ENCODE data around the gene HOXA3. TPM values are rescaled to one million over a fixed set of nuclear protein-coding genes. Genes with fewer than 3 reads are reported as not detected.

Gene HOXA3
- total RNA-seq, 1 donor from 2014 or later, result not detected

DNA sequence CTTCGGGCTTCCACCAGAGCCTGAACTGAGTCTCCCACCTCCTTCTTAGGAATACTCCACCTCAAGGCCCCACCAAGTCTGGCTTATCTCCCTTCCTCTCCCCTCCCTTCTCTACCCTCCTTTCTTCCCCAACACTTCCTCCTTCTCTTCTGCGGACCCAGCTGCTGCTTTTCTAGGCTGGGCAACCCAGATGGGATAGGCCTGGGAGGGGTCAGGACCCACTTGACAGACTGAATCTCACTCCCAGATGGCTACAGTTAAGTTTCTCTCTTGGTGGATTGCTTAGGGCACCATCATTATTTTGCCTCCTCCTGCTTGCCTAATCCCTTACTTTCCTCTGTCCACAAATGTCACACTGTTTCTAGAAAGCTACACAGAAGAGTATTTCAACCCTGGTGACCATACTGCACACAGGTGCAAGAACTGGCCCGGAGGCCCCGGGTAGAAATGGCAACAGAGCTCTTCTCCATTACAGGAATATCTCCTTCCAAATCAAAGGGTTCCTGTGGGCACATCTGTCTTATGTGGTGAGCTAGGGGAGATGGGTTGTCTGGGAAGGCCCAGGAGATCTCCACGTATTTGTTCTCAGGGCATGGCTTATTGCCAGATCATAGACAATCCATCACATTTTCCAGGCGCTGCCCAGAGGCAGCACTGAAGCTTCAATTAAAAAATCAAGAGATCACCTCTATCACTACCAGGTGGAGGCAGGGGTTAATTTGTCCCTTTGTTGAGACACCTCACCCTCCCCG is 37.8 kb upstream of the HOXA3 start:
- FAIRE-seq (no peak), DNase-seq (ENCODE audit: low spot score in 2 of 2) (no peak)

DNA sequence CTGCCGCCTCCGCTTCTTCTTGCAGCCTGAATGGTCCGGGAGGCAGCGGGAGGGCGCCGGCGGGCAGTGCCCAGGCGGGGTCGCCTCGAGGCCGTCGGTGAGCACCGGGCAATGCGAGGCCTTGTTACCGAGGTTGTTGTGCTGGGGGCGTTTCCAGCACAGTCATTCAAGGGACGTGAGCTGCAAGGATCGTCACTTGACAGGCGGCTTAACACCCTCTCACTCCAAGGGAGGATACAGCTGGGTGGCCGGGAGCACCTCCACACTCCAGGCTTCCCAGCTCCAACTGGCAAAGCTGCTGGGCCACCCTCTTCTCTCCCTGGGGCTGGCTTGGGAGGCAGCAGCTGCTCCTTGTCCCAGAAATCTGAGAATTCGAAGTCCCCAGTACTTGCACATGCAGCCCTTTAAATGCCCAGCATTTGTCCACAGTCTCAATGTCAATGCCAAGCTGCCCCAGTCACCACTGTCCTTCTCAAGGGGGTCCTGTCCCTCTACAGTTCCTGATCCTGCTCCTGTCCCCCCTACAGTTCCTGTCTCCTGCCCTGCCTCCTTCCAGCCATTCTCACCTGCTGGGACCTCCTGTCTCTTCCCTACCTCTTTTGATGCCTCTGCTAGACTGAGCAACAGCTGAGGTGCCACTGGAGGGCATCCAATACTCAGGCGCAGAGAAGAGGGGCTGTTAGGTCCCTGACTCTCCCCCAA is 37.1 kb upstream of the HOXA3 start:
- DNase-seq (ENCODE audit: low spot score in 2 of 2) (no peak), FAIRE-seq (no peak)

DNA sequence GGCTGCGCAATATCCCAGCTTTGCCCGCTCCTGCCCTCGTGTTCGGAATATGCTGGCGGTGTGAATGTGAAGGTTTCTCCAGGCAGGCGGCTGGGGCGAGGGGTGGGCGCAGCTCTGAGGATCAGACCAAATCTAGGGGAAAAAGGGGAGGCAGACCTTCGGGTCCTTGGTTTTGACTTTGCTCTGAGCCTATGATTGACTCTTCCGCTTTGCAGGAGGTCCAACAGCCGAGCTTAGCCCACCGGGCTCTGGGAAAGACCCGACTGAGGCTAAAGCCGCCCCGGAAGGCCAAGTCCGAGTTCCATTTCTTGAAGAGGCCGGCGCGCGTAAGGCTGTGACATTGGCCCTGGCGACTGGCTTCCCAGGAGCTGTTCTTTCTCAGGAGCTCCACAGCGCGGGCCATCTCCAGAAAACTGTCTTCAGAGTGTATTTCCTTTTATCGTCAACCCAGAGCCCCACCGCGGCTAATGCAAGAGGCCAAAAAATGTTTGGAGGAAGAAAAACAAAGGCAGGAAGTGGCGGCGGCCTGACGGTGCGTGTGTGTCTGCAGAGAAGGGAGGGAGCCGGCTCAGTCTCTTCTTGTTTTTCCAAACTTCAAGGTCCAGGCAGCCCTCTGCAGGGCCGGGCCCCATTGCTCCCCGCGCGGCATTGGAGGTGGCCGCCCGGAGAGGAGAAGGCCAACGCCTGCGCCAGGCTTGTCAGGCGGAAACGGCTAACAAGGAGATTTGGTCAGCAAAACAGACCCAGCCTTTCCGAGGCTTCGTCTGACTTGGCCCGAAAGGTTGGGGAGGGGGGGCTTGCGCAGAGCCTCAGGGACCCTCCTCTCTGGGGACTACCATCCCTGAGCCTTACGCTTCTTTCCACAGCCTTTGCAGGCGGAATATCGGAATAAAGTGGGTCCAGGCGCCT is 36.3 kb upstream of the HOXA3 start:
- FAIRE-seq (no peak), DNase-seq (ENCODE audit: low spot score in 2 of 2) (no peak)

DNA sequence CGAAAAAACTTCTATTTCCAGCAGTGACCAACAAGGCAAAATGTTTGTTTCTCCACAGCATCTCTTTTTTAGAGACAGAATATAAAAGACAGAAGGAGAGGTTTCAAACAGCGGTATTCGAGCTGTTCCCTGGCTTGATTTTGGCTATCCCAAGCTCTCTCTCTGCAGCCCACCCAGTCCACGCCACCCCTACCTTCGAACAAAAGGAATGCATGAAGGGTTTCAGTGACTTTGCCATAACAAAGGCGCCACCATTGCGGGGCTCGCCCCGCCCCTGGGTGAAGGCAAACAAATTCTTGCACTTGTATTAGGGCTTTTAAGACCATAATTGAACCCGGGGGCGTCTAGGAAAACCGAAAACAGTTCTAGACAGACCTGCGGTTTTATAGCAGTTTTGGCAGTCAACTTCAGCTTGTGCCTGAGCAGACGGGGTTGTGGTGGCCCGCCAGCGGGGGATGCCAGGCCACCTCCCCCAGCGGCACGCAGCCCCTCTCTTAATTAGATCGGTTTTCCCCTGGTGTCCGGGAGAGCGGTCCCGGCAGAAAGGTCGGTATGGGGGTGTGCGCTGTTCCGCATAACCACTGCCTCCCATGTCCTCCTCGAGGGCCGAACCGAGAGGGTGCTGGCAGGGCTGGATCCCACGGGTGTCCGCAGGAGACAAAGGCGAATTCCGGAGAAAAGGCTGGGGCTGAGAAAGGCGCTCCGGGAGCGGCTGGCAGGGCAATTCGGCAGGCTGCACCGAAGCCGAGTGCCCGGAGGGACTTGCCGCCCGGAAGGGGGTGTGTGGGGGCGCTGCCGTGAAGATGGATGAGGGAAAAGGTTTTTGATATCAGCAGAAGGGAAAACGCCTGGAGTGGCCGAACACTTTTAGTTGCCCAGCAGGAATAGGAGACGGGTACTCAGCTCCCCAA is 35.3 kb upstream of the HOXA3 start:
- DNase-seq (ENCODE audit: low spot score in 2 of 2), result no peak

DNA sequence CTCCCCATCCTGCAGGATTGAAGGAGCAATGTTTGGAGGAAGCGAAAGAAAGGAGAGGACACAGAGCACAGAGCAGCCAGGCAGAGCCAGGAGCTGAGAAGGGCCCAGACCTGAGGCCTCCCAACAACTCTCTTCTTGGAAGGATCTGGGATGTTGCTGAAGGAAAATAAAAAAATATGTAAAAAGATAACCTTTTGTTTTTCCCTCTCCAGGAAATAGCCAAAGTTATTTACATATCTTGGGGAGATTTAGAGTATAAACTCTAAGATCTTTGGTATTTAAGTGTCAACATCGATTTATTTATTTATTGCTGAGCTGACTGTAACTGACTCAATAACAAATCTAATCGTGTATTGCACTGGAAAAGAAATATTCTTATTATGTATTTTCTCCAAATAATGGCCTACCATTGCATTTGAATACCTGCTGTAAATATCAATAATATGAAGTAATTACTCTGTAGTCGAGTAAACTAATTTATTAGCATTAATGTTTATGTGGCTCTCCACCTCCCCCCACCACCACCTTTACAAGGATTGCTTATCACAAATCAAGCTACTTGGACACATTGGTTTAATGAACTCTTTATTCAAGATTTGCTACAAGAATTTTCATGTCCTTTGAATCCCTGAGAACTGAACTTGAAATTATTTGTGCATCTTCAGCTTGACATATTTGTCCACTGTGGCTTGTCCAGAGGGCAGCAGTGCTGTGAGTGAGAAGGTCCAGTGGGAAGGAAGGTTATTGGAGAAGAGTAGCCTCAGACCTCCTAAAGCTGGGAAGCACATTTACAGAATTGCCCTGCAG is 34.5 kb upstream of the HOXA3 start:
- FAIRE-seq (no peak), DNase-seq (ENCODE audit: low spot score in 2 of 2) (no peak)

More for the DNA sequence above, 35.3 kb upstream of the HOXA3 start:
- no peak for FAIRE-seq

DNA sequence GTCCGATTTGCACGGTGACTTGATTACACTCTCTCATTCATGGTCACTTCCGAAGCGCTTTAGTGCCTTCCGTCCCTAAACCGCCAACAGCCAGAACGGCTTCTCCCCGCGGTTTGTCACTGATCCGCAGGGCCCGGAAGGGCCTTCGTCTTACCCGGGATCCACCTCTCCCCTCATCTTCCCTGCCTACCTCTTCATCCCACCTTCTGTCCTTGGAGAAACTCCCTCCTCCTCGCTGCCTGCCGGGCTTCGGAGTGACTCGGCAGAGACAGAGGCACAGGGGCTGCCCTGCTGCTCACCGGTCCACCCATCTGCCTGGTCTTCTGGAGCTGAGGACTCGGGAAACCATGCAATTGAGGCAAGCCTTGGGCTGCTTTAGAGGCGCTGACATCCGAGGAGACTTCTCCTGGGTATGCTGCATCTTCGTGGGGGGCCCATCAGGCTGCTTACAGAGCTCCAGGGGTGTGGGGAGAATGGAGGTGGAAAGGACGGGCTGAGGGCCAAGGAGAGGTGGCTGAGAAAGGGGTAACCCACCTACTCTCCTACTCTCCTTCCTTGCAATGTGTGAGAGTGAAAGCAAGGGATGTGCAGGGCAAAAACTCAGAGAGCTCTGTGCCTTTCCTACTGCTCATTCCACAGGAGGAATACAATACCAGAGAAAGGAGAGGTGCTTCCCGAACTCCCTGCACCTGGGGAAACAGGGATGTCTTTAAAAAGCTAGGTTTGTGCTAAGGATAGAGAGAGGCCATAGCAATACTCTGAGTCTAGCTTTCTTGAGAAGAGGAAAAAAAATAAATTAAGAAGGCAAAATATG is 33.7 kb upstream of the HOXA3 start:
- no peak for FAIRE-seq

DNA sequence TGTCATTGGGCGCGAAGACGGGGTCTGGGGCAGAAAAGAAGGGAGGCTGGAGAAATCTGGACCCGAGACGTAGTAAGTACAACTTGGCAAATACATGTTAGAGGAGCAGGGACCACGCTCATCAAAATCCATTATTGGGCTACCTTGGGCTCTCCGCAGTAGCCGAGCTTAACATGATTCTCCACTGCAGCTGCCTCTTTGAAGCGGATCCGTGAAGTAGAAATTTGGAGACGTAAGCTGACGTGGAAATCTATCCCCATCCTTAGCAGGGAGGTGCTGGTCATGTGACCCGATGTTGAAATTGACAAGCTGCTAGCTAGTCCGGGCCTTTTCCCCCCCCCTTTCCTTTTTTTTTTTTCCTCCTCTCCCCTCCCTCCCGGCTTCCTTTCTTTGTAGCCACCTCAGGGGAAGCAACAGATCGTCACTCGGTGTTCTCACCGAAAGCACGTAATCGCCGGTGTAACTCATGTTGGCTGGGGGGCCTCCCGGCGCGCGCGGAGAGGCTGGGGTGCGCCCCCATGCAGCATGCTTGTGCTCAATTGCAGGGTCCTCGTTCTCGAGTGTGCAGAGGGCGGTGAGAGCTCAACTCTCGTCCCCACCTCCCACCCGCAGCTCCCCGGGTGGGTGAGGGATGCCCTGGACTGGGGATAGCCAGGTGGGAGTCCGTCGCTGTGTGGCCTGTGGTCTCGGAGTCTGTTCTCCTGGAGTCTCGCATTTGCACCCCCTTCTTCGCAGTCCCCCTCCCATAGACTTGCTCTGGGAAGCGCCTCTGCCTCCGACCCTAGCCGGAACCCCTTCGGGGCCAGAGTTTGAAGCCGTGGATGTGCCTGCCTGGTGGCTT is 32.9 kb upstream of the HOXA3 start, which contains the start of gene HOXA11:
Gene HOXA11 (minus strand): TSS at position 220 of the 841 bp plus-strand sequence. CDS start 88 bp downstream, at position 132.
- FAIRE-seq (no peak), DNase-seq (ENCODE audit: low spot score in 2 of 2) (peak in 1 of 2 donors; percentile 63)

More for the DNA sequence above, 33.7 kb upstream of the HOXA3 start:
- DNase-seq (ENCODE audit: low spot score in 2 of 2), result no peak

DNA sequence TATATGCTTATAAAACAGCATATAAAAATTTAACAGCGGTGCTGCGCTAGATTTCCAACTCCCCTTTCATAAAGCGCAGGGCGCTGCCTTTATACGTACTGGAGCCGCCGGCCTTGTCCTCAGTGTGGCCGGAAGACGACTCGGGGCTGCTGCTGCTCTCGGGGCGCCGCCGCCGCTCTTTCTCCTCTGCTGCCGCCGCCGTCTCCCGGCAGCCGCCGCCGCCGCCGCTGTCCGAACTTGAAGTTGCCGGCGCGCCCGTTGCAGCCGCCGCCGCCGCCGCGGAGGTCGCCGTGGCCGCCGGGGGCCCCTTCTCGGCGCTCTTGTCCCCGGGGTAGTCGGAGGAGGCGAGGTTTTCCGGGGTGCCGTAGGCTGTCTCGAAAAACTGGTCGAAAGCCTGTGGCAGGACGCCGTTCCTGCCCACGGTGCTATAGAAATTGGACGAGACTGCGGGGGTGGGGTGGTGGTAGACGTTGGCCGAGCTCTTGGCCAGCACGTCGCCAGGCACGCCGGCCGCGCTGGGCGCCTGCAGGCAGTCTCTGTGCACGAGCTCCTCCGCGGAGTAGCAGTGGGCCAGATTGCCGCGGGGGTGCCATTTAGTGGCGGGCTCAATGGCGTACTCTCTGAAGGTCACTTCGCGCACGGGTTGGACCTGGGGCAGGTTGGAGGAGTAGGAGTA is 32.1 kb upstream of the HOXA3 start:
- DNase-seq (ENCODE audit: low spot score in 2 of 2) (no peak), FAIRE-seq (no peak)

DNA sequence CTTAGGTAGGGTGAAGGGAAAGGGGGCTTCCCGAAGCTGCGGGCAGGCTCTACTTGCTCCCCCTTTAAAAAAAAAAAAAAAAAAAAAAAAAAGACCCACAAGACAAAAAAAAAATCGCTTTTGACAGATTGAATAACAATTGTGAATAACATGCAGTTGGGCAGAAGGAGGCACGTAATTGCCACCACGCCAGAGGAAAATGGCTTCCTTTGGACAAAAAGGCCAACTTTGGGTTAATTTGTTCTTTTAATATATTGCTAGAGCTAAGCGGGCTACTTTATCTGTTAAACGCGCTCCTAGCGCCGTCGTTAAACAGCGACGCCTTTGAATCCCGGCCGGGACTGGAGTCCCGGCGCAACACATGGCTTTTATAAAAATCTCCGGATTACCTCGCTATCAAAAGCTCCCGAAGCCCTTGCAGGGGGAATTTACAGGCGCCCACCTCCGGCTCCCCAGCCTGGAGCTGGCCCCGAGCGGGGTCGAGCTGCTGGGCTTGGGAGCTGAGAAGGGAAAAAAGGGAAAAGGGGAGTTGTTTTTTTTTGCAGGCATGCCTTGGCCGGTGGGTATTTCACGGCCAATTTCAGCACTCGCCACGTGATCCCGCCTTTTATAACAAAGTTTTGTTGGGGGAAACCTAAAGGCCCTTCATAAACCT is 31.4 kb upstream of the HOXA3 start:
- DNase-seq (ENCODE audit: low spot score in 2 of 2), result no peak

DNA sequence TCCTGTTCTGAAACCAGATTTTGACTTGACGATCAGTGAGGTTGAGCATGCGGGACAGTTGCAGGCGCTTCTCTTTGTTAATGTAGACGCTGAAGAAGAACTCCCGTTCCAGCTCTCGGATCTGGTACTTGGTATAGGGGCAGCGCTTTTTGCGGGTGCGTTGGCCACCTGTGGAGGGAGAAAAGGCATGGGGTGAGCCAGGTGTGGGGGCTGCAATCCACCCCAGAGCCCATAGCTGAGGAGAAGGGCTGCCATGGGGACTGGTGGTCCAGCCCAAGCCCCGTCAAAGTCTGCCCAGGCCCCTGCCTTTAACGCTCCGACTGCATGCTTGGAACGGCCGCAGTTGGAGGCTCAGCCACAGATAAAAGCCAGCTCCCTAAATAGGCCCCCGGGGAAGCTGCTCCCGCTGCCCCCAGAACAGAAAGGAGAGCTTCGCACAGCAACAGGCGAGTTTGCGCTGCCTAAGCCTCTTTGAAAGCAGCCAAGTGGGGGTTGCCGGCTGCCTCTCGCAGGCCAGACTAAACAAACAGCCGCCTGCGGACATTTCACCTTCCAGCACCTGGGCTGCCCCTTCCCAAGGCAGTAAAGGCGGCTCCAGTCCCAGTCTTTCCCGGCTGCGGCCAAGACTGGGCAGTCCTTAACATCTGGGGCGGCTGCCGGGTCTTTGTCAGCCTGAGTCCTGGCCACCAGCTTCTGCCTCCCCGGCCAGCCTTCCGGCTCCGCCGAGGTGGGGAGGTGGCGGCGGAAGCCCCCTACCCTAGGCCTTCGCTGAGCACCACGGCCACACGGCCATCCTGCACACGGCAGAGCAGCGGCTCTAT is 30.7 kb upstream of the HOXA3 start:
- DNase-seq (ENCODE audit: low spot score in 2 of 2) (no peak), FAIRE-seq (no peak)

More for the DNA sequence above, 31.4 kb upstream of the HOXA3 start:
- FAIRE-seq, result no peak

DNA sequence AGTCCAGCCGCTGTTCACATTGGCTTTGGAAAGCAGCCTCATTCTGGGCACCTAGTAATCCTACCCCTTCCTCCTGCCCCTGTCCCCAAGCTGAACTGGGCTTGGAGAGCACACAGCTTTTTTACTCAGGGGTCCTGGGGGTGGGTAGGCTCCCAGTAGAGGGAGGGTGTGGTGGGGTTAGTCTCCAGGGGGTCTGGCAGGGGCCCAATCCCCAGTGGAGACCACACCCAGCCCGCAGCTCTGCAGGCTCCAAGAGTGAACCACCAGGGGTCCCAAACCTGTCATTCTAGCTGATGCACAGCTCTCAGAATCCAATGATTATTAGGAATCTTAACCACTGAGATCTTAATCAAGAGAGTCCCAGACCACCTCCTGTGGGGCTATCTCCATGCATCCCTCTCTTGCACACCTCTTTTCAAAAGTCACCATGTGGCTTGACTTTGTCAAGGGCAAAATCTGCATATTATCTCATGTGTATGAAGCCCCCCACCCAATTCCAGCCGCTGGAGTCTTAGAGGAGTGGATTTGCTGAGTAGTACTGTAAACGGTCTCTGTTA is 30.0 kb upstream of the HOXA3 start:
- no peak for FAIRE-seq
- no peak for DNase-seq (ENCODE audit: low spot score in 2 of 2)

DNA sequence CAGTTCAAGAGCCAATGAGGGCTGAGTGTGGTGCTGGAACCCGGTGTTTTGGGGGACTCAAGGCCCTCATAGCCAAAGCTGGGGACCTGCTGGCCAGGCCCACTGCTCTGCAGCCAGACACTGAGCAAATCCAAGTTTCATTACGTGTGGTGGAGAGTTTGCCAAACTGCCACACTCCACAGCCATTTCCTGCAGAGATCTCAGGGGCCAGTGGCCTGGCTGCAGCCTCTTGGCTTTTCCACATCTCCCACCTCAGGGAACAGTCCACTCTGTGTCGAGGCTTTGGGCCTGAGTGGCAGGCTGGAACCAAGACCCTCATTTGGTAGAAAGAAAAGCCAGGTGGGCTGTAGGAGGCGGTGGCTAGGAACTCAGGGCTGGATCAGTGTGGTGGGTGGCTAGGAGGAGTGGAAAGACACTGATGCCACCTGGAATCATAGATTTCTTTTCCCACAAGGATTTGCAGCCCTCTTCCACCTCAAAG is 29.5 kb upstream of the HOXA3 start:
- FAIRE-seq (no peak), DNase-seq (ENCODE audit: low spot score in 2 of 2) (no peak)

DNA sequence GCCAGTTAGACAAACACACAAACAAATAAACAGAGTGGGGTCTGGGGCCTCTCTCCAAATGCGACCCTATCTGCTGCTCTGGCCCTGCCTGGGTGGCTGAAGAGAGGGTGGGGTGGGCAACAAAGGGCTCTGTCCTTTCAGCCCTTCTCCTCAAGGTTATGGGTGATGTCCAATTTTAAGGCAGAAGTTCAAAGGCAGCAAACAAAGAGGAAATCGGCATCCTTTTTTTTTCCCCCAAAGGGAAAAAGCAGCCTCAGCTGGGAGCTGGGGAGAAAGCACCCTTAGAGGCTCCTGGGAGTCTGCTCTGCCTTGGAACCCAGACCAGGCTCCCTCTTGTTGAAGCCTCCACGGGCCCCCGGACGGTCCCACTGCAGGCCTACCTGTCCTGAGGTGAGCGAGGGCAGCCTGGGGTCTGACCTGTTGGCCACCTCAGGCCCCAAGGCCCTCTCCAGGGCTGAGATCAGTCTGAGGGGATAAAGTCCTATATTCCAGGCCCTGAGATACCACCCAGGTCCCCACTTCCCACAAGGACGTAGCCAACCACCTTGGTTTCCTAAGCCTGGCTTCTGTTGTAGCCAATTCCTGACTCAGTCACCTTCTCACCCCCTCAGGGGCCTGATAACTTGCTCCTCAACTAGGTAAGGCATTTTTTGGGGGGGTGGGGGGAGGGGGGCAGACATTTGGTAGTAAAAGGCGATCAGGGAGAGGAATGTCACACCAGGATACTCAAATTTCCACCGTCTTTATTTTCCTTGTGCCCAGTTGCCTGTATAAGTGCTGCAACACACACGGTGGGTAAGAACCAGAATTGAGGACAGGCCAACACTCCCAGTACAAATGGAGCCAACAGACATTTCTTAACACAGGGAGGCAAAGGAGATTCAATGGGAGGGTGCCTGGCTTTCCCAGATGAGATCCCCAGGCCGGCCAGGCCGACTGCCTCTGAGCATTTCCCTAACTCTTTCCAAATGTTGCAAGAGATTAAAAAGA is 28.3 kb upstream of the HOXA3 start:
- DNase-seq (ENCODE audit: low spot score in 2 of 2) (no peak), FAIRE-seq (no peak)
